Measurements from ENCODE around the gene PPP2R5C.
A peak's percentile ranks its signal among the peaks of the same experiment; 100 is the strongest.
"Not testable (repeated sequence)": the region's sequence is repeated elsewhere in the genome, so short reads cannot be mapped to it uniquely, and the experiment has no call there.

Gene PPP2R5C

DNA sequence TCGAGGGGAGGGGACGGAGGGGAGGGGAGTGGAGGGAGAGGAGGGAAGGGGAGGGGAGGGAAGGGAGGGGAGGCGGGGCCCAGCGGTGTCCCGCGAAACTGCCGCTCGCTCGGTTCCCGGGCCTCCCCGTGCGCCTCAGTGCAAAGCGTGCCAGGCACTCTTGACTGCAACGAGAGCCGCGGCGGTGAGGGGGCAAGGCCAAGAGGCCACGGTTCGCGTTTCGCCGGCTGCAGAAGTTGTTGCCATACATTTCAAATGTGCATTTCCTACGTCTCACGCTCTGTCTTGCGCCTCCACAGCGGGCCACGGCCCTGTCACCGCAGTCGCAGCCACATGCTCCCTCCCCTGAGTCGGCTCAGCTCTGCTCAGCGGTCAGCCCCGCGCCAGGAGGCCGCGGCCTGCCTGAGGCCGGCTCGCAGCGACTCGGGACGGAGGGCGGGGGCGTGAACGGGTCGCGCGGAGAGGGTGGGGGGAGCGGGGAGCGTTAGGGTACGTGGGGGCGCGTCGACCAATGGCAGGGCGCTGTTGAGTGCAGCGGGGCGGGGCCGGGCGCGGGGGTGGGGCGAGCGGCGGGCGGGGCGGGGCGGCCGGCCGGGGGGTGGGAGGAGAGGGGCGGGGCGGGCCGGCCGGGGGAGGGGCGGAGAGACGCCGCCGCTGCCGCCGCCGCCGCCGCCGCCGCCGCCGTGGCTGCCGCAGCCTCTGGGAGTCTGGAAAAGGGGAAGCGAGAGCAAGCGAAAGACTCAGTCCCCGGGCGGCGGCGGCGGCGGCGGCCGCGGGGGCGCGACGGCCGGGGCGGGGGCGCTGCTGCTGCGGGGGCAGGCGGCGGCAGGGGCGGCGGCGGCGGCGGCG lies at the start of gene PPP2R5C:
TSS of gene PPP2R5C (plus strand) at position 678 of the 849 bp plus-strand sequence. CDS start 185 bp downstream, outside the sequence.
- DNase-seq (ENCODE audit: low read depth in 3 of 3), result peak; percentile 77 to 82 (median 79)

DNA sequence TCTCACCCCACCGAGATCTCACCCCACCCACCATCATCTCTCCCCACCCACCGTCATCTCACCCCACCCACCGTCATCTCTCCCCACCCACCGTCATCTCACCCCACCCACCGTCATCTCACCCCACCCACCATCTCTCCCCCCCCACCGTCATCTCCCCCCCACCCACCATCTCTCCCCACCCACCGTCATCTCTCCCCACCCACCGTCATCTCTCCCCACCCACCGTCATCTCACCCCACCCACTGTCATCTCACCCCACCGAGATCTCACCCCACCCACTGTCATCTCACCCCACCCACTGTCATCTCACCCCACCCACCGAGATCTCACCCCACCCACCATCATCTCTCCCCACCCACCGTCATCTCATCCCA lies 49.7 kb upstream of the PPP2R5C start:
- not testable (repeated sequence) for DNase-seq (ENCODE audit: low read depth in 3 of 3)

DNA sequence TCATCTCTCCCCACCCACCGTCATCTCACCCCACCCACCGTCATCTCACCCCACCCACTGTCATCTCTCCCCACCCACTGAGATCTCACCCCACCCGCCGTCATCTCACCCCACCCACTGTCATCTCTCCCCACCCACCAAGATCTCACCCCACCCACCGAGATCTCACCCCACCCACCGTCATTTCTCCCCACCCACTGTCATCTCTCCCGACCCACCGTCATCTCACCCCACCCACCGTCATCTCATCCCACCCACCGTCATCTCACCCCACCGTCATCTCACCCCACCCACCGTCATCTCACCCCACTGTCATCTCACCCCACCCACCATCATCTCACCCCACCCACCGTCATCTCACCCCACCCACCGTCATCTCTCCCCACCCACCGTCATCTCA lies 49.2 kb upstream of the PPP2R5C start:
- DNase-seq (ENCODE audit: low read depth in 3 of 3), result not testable (repeated sequence)

DNA sequence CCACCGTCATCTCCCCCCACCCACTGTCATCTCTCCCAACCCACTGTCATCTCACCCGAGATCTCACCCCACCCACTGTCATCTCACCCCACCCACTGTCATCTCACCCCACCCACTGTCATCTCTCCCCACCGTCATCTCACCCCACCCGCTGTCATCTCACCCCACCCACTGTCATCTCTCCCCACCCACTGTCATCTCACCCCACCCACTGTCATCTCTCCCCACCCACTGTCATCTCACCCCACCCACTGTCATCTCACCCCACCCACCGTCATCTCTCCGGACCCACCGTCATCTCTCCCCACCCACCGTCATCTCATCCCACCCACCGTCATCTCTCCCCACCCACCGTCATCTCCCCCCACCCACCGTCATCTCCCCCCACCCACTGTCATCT lies 48.4 kb upstream of the PPP2R5C start:
- not testable (repeated sequence) for DNase-seq (ENCODE audit: low read depth in 3 of 3)

DNA sequence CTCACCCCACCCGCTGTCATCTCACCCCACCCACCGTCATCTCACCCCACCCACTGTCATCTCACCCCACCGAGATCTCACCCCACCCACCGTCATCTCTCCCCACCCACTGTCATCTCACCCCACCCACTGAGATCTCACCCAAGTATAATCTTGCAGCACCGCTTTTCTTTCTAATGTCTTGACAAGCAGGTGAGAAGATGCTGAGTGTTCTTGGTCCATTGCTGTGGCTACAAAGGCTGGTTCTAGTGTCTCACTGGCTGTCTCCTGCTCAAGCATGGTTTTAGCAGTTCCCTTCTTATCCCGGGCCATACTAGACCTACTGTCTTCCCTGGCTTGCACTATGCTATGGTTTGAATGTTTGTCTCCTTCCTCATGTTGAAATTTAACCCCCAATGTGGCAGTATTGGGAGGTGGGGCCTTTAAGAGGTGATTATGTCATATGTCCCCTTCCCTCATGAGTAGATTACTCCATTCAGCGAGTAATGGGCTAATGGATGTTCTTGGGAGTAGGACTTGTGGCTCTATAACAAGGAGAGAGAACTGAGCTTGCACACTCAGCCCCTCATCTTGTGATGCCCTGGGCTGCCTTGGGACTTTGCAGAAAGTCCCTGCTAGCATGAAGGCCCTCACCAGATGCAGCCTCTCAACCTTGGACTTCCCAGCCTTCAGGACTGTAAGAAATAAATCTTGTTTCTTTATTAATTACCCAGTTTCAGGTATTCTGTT lies 47.7 kb upstream of the PPP2R5C start:
- DNase-seq (ENCODE audit: low read depth in 3 of 3), result no peak

DNA sequence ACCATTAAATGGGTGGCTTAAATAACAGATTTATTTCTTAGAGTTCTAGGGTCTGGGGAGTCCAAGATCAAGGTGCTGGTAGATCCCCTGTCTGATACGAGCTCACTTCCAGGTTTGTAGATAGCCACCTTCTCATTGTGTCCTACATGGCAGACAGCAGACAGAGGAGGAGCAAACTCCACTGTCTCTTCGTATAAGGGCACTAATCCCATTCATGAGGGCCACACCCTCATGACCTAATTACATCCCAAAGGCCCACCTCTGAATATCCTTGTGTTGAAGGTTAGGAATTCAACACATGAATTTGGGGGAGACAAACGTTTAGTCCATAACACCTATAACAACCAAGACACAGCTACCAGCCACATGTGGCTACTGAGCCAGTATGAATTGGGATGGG lies 47.1 kb upstream of the PPP2R5C start:
- no peak for DNase-seq (ENCODE audit: low read depth in 3 of 3)

DNA sequence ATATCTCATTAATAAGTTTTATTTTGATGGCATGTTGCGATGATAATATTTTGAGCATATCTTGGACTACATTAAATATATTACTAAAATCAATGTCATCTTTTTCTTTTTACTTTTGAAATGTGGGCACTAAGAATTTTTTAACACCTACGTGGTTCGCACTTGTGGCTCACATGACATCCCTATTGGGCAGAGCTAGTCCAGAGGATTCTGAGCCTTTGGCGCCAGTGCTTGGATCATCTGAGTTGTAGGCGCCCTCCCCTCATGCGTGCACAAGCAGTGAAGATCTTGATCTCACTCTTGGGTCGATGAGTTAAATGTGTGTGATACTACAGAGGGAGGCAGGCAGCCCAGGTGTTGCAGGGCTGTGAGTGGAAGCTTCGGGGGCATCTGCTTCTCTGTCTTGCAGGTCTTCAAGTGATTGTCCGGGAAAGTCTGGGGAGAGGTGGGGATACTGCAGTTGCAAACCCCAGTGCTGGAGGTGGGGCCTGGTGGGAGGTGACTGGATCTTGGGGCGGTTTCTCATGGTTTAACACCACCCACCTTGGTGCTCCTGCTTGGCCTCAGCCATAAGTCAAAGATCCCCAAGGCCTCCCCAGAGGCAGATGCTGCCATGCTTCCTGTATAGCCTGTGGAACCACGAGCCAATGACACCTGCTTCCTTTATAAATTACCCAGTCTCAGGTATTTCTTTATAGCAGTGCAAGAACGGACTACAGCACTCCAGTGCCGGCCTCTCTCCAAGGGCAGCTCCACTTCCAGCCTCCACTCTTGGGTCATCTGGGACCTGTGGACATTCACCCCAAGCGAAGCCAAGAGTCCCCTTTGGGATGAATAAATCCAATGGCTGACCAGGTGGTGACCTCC lies 46.1 kb upstream of the PPP2R5C start:
- no peak for DNase-seq (ENCODE audit: low read depth in 3 of 3)

DNA sequence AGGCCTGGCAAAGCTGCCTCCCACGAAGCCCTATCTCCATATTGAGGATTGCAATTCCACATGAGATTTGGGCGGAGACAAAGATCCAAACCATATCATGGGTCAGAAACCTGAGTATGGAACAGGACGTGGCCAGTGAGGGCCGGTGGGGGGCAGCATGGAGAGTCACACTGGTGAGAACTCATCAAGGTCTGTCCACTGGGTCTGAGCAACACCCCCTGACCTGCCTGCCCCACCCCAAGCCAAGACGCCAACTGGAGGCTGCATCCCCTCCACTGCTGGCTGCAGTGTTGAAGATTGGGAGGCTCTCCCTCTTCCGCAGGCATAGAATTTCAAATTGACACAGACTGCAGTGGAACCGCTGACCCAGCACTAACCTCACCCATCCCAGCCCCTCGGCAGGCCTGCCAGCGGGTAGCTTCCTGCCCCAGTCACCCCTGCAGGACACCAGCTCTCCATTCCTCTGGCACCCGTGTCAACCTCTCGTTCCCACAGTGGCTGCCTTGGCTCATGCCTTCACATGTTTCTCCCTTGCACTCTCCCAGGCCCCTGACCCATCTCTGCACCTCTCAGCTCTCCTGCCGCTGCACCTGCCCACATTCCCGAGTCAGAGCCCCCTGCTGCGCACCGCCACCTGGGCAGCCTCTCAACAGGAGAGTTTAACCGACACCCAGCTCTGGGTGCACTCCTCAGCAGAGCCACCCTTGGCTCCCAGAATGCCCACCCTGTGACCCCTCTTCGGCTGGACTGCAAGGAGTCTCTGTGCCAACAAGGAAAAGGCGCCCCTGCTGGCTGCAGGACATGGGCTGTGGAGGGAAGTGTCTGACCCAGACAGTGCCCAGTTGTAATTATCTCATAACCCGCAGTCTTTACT lies 45.2 kb upstream of the PPP2R5C start:
- DNase-seq (ENCODE audit: low read depth in 3 of 3), result no peak

DNA sequence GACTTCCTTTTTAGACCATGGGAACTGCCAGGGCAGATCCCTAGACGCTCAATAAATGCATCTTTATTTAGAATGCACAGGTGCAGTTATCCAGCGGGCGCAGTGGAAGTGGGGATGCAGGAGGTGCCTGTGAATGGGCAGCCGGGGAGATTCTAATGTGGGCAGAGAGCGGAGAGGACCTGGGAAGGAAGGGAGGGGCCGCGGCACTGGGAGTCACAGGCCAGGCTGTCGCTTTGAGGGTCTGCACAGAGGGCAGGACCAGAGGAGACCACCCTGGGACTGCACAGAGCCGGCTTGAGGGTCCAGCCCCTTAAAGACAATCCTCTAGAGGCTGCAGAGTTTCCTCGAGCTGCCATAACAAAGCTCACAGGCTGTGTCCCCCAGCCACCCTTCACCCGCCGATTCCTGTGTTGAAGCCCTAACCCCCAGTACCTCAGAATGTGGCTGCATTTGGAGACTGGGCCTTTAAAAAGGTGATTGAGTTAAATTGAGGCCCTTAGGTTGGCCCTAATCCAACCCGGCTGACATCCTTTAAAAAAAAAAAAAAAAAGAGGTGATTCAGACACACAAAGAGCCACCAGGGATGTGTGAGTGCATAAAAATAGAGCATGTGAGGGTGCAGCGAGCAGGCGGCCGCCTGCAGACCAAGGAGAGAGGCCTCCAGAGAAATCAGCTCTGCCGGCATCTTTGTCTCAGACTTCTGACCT lies 44.4 kb upstream of the PPP2R5C start:
- DNase-seq (ENCODE audit: low read depth in 3 of 3), result no peak

DNA sequence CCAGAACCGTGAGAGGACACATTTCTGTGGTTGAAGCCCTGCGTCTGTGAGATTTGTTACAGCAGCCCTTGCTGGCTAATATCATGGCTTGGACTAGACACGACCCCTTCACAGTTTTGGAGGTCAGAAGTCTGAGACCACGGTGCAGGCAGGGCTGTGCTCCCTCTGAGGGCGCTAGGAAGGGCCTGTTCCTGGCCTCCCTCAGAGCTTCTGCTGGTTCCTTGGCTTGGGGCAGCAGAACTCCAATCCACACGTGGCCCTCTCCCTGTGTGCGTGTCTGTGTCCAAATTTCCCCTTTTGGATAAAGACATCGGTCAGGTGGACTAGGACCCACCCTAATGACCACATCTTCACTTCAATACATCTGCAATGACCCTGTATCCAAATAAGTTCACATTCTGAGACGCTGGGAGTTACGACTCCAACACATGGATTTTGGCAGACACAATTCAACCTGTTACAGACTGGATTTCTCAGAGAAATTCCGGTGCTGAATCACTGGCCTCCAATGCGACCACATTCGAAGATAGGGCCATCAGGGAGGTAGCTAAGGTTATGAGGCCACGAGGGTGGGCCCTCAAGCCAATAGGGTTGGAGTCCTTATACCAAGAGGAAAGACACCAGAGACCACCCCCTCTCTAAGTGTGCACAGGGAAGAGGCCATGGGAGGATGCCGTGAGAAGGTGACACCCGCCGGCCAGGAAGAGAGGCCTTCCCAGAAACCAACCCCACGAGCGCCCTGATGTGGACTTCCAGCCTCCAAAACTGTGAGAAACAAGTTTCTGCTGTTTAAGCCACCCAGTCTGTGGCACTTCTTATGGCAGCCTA lies 43.6 kb upstream of the PPP2R5C start:
- no peak for DNase-seq (ENCODE audit: low read depth in 3 of 3)

DNA sequence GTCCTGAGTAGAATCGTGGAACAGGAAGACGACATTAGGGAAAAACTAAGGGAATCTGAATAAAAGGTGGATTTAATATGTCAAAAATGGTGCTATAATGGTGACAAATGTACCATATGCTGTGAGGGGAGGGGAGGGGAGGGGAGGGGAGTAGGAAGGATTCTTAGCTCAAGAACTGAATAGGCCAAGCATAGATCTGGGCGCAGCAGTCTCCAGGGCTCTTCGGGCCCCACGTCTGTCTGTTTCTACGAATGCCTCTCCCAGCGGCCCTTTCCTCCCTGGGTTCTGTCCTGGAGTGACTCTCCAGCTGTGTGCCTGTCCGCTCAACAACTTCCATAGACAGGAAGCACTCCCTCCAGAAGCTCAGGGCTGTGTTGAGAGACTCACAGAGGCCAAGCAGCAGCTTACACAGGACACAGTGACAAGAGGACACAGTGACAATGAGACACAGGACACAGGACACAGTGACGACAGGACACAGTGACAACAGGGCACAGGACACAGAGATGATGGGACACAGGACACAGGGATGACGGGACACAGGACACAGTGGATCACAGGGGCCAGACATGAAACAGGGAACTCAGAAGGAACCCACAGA lies 42.4 kb upstream of the PPP2R5C start:
- no peak for DNase-seq (ENCODE audit: low read depth in 3 of 3)

DNA sequence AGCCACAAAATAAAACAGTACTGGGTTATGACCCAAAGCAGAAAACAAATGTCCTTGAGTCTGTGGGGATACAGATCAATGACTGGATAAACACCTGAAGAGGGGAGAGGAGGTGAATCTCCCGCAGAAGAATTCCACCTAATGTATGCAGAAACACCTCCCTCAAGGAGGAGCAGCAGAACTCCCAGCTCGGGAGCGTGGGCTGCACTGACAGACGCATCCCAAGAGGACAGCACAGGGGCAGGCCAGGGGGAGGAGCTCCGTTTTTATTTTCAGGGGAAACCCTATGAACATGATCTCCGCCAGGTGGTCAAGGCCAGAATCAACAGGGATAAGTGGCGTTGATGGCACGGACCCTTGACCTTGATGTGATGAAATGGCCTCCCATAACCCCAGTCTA lies 41.8 kb upstream of the PPP2R5C start:
- no peak for DNase-seq (ENCODE audit: low read depth in 3 of 3)

DNA sequence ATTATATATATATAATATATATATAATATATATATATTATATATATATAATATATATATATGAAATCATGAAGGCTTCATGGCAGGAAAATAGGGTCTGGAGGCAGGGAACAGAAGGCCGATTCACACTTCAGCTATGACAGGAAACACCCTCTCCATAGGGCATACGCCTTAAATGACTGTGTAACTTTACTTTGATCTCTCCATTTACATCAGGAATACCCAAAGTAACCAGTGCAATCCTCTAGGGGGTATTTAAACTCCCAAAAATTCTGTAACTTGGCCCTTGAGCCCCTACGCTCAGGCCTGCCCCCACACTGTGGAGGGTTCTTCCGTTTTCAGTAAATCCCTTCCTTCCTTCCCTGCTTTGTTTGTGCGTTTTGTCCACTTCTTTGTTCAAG lies 40.4 kb upstream of the PPP2R5C start:
- DNase-seq (ENCODE audit: low read depth in 3 of 3), result no peak

DNA sequence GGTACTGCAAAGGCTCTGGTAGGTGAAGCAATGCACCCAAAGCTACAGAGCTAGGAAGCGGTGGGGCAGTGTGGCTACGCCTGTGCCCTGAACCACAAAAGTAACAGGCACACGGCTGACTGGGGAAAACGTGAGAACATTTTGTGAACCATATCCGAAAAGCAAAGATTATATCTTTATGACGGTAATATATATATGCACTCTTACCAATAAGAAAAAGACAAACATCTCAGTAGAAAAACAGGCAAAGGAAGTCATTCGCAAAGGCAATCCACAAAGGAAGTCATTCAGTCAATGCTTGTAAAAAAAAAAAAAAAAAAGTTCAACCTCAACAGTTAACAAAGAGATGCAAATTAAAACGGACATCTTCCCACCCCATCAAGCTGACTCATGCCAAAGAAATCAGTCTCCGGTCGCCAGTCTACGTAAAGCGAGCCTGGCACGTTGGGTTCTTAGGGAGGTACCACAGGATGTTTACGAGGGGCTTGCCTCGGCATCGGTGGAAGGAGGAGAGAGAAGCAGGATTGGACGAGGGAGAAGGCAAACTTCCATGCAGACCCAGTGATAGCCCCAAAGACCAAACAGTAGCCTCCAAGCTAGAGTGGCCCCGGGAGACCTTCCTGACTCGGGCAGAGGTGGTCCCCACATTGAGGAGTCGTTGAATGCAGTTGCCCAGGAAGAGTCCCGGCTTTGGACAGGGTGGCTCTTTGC lies 39.4 kb upstream of the PPP2R5C start:
- peak; percentile 24 to 61 (median 54) for DNase-seq (ENCODE audit: low read depth in 3 of 3)

DNA sequence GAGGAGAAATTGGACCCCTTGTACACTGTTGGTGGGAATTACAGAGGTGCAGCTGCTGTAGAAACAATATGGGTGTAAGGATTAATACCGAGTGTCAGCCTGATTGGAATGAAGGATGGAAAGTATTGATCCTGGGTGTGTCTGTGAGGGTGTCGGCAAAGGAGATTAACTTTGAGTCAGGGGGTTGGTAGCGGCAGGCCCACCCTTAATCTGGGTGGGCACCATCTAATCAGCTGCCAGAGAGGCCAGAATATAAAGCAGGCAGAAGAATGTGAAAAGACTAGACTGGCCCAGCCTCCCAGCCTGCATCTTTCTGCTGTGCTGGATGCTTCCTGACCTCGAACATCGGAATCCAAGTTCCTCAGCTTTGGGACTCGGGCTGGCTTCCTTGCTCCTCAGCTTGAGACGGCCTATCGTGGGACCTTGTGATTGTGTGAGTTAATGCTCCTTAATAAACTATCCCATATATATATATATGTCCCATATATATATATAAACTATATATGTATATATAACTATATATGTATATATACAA lies 38.4 kb upstream of the PPP2R5C start:
- DNase-seq (ENCODE audit: low read depth in 3 of 3), result no peak

DNA sequence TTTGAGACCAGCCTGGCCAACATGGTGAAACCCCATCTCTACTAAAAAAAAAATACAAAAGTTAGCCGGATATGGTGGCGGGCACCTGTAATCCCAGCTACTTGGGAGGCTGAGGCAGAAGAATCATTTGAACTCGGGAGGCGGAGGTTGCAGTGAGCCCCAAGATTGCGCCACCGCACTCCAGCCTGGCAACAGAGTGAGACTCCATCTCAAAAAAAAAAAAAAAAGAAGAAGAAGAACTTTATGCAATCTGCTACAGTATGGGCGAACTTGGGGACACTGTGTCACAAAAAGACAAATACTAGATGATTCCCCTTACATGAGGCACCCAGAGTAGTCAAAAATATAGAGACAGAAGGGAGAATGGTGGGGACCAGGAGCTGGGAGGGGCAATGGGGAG lies 35.9 kb upstream of the PPP2R5C start:
- not testable (repeated sequence) for DNase-seq (ENCODE audit: low read depth in 3 of 3)

DNA sequence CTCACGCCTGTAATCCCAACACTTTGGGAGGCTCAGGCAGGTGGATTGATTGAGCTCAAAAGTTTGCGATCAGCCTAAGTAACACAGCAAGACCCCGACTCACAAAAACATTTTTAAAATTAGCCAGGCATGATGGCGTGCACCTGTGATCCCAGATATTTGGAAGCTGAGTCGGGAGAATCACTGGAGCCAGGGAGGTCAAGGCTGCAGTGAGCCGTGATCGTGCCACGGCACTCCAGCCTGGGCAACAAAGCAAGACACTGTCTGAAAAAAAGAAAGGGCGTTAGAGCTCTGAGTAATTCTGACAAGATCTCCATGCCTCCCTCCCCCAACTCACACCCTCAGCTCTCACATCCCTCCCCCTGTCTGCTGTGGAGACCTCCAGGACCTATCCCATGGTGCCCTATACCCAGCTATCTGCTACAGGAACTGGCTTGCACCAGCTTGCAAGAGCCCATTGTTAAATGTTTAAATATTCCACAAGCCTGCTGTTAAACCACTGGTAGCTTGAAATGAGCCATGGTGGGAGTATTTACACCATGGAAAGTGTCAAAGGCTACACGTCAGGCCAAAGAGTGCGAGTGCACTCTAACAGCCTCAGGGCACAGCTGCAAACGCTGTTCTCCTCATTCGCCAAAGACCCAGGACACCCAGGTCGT lies 35.1 kb upstream of the PPP2R5C start:
- no peak for DNase-seq (ENCODE audit: low read depth in 3 of 3)

DNA sequence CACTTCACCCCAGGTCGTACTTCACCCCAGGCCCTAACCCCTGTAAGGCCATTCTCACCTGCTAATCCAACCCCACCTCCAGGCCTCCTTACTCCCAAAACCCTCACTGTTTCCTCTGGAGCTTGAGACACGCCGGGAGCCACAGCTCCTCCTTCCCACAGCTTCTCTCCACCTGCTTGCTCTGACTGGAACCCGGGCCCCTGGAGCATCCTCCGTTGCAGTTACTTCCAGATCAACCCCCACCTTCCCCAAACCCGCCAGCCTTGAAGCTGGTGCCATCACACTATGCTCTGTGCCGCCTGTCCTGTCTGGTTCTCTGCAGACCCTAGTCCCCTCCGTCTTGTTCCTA lies 34.6 kb upstream of the PPP2R5C start:
- DNase-seq (ENCODE audit: low read depth in 3 of 3), result no peak
